HFFc6 (cell line): ENCODE measurements around the gene CFAP90. TPM values are rescaled to one million over a fixed set of nuclear protein-coding genes. Genes with fewer than 3 reads are reported as not detected.
A peak's percentile ranks its signal among the peaks of the same experiment; 100 is the strongest.

ENCODE experiments used
- DNase-seq: peaks from one replicate; pipeline ENCODE4 v3.0.0-alpha.2; 2018
- H3K27ac Mint-ChIP-seq: 2 replicates; pipeline ENCODE4 v1.8.0; 2020; ENCODE audit warnings: mild to moderate bottlenecking, mixed read lengths
- H3K27me3 Mint-ChIP-seq: 2 replicates; pipeline ENCODE4 v1.8.0; 2021; ENCODE audit warnings: mild to moderate bottlenecking, moderate library complexity, mixed read lengths; ENCODE audit not compliant: insufficient read depth
- H3K36me3 Mint-ChIP-seq: 2 replicates; pipeline ENCODE4 v1.8.0; 2021; ENCODE audit warnings: low read depth, mixed read lengths
- H3K4me1 Mint-ChIP-seq: 2 replicates; pipeline ENCODE4 v1.8.0; 2020; ENCODE audit warnings: low read depth, mixed read lengths
- H3K4me3 Mint-ChIP-seq: 2 replicates; pipeline ENCODE4 v1.8.0; 2020; ENCODE audit warnings: mild to moderate bottlenecking, moderate library complexity, mixed read lengths
- H3K9me3 Mint-ChIP-seq: 2 replicates; pipeline ENCODE4 v1.8.0; 2020; ENCODE audit warnings: mild to moderate bottlenecking, mixed read lengths
- total RNA-seq, 6 experiments: library from RNA; stranded (reverse); fragmentation: NEBNext Ultra II Directional; extraction: Animal tissue kit (Norgen Biotek cat#: 25700); gene quantifications; 2 replicates in 1 of 6; 3 replicates in 5 of 6; pipeline ENCODE4 v1.2.3, GENCODE V29; 2021
- TF ChIP-seq, protein P1 (sequence below): fragments of 200-600 bp; sonication (generic); IDR thresholded peaks from 2 replicates; pipeline ENCODE4 v1.5.0; 2021; ENCODE audit warnings: antibody characterized with exemption, mild to moderate bottlenecking

Gene CFAP90
- total RNA-seq, 6 experiments from 2014 or later: not detected

DNA sequence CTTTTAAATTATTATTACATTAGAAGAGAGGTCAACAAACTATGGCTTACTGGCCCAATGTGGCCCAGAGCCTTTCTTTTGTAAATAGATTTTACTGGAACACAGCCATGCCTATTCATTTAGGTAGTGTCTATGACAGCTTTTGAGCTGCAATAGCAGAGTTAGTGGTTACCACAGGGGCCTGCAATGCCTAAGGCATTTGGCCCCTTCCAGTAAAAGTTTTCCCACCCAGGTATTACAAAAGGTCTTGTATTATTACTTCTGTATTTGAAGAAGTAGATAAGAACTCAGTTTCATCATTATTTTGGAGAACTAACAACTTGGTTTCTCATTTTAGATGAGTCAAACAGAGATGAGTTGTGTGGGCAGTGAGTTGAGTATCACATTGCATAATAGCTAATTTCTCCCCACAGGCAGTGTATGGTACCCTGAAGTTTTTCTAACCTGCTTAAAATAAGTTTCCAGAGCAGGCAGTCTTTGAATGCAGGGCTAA, 27.5 kb upstream of the CFAP90 start:
- Mint-ChIP-seq H3K9me3 (no peaks in the 10 kb centered on the region), H3K4me1 (peaks cover 34% of the 10 kb centered on the region), H3K4me3 (no peak overlapping the region), H3K27ac (peak overlapping the region; percentile 58; the same call in 1 of the 2 replicates), H3K36me3 (peaks cover 33% of the 10 kb centered on the region), H3K27me3 (no peaks in the 10 kb centered on the region; the same call in 1 of the 2 replicates)
- TF ChIP-seq, protein P1, sequence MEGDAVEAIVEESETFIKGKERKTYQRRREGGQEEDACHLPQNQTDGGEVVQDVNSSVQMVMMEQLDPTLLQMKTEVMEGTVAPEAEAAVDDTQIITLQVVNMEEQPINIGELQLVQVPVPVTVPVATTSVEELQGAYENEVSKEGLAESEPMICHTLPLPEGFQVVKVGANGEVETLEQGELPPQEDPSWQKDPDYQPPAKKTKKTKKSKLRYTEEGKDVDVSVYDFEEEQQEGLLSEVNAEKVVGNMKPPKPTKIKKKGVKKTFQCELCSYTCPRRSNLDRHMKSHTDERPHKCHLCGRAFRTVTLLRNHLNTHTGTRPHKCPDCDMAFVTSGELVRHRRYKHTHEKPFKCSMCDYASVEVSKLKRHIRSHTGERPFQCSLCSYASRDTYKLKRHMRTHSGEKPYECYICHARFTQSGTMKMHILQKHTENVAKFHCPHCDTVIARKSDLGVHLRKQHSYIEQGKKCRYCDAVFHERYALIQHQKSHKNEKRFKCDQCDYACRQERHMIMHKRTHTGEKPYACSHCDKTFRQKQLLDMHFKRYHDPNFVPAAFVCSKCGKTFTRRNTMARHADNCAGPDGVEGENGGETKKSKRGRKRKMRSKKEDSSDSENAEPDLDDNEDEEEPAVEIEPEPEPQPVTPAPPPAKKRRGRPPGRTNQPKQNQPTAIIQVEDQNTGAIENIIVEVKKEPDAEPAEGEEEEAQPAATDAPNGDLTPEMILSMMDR: no peak
- DNase-seq: peak; percentile 26

DNA sequence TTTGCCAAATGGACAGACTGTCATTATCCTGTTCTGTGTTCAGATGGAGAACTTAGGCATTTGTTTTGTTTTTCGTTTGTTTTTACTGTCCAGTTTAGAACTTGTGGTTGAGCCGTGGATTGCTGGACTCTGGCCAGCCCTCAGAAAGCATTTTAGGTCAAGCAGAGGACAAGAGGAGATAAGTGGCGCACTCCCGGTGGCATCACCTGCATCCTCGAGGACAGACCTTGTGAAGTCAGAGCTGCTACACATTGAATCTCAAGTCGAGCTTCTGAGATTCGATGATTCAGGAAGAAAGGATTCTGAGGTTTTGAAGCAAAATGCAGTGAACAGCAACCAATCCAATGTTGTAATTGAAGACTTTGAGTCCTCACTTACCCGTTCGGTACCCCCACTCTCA, 26.9 kb upstream of the CFAP90 start:
- Mint-ChIP-seq H3K9me3 (no peaks in the 10 kb centered on the region), H3K4me1 (peaks cover 38% of the 10 kb centered on the region), H3K27me3 (no peaks in the 10 kb centered on the region; the same call in 1 of the 2 replicates), H3K27ac (peak overlapping the region; percentile 58; the same call in 1 of the 2 replicates), H3K36me3 (peaks cover 33% of the 10 kb centered on the region), H3K4me3 (no peak overlapping the region; the same call in 1 of the 2 replicates)
- TF ChIP-seq, protein P1: no peak
- DNase-seq: no peak

DNA sequence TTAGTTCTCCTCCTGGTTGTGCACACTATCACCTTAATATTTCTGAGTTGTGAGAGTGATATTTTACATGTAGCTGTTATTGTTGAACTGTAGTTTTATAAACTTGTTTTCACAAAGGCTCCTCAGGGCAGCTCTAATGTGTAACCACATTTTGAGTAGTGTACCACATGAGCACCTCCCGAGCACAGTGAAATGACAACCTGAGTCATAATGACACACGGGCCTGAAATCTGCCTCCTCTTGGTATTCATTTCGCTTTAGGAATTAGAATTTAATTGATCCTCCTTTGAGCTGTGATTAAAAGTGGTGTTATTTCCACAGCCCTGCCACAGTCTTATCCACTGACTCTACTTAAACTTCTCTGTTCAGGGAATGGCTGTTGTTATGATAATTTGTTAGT, 25.9 kb upstream of the CFAP90 start:
- Mint-ChIP-seq H3K9me3 (no peaks in the 10 kb centered on the region), H3K27ac (peak overlapping the region; percentile 64), H3K4me3 (no peak overlapping the region), H3K36me3 (peaks cover 31% of the 10 kb centered on the region), H3K4me1 (peaks cover 47% of the 10 kb centered on the region), H3K27me3 (no peaks in the 10 kb centered on the region; the same call in 1 of the 2 replicates)
- DNase-seq: peak; percentile 72
- TF ChIP-seq, protein P1: no peak

DNA sequence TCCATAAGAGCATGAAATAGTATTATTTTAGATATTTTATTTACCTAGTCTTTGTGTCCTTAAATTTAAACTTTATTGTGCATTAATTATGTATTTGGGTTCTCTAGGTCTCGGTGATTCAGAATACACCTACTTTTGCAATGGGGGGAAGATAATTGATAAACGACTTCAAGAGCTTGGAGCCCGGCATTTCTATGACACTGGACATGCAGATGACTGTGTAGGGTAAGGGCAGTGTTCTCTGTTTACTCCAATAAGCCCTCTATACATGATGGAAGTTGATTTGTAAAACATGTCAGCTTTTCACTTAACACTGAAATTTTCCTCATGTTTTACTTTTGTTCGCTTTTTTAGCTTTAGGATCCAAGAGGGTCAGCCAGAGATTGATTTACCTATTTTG, 24.2 kb upstream of the CFAP90 start:
- TF ChIP-seq, protein P1: no peak
- Mint-ChIP-seq H3K4me3 (no peak overlapping the region), H3K27ac (no peak overlapping the region), H3K36me3 (peaks cover 27% of the 10 kb centered on the region), H3K9me3 (no peaks in the 10 kb centered on the region), H3K27me3 (no peaks in the 10 kb centered on the region; the same call in 1 of the 2 replicates), H3K4me1 (peaks cover 65% of the 10 kb centered on the region)
- DNase-seq: no peak

DNA sequence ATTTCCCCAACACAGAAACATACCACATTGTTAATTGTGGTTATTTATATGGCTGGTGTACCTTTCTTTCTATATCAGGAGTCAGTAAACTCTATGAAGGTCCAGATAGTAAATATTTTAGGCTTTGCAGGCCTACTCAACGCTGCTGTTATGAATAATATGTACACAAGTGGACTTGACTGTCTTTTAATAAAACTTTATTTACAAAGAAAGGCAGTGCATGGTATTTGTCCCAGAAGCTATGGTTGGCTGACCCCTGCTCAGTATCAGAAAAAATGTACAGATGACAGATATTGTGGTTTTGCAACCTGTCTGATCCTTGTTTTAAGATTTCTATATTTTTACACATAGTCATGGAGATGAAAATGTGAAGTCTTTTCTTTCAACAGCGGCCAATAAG, 23.7 kb upstream of the CFAP90 start:
- TF ChIP-seq, protein P1: no peak
- H3K27me3 Mint-ChIP-seq: no peaks in the 10 kb centered on the region; the same call in 1 of the 2 replicates
- H3K27ac Mint-ChIP-seq: no peak overlapping the region
- no peaks in the 10 kb centered on the region for H3K9me3 Mint-ChIP-seq
- H3K4me1 Mint-ChIP-seq: peaks cover 70% of the 10 kb centered on the region
- no peak for DNase-seq
- H3K36me3 Mint-ChIP-seq: peaks cover 27% of the 10 kb centered on the region
- H3K4me3 Mint-ChIP-seq: no peak overlapping the region
